ENCODE data around the gene HDLBP. TPM values are rescaled to one million over a fixed set of nuclear protein-coding genes. Genes with fewer than 3 reads are reported as not detected.

Gene HDLBP
- total RNA-seq, 1 experiment from 2014 or later: 350 TPM

DNA sequence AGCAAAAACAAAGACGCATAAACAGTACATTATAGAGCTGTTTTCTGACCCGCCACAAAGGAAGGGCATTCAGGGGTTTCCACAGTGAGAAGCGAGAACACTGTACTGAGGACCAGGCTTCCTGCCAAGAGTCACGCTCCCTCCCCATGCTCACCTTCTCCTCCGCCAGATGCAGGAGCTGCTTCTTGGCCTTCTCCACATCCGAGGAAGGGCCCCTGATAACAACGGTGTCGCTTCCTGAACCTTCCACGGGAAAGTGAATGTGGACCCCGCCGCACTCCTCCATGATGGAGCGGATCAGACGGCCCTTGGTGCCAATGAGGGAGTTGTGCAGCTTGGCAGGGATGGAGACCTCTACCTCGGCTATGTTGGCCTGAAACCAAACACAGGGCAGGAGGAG, 73.2 kb downstream of the HDLBP start:
- BruUV-seq (replicated peaks): no TSS peak
- Mint-ChIP-seq H3K9me3 (ENCODE audit: unreplicated experiment) (no peaks in the 10 kb centered on the region), H3K27ac (ENCODE audit: unreplicated experiment) (no peak overlapping the region), H3K36me3 (ENCODE audit: insufficient read depth, unreplicated experiment) (peaks cover 98% of the 10 kb centered on the region), H3K27me3 (ENCODE audit: insufficient read depth, unreplicated experiment) (no peaks in the 10 kb centered on the region), H3K4me3 (ENCODE audit: unreplicated experiment) (no peak overlapping the region), H3K4me1 (ENCODE audit: low read depth, unreplicated experiment) (no peaks in the 10 kb centered on the region)
- H3K9me3 ChIP-seq: no peaks in the 10 kb centered on the region
- no peak for DNase-seq
- ChIA-PET CTCF (no interaction called here), POLR2A (no interaction called here)
- no peaks in the 10 kb centered on the region for H3K27me3 ChIP-seq (replicated peaks; ENCODE audit: control insufficient read depth, insufficient read depth, low read length)
- no peaks in the 10 kb centered on the region for H3K4me1 ChIP-seq
- TF ChIP-seq, protein P1, sequence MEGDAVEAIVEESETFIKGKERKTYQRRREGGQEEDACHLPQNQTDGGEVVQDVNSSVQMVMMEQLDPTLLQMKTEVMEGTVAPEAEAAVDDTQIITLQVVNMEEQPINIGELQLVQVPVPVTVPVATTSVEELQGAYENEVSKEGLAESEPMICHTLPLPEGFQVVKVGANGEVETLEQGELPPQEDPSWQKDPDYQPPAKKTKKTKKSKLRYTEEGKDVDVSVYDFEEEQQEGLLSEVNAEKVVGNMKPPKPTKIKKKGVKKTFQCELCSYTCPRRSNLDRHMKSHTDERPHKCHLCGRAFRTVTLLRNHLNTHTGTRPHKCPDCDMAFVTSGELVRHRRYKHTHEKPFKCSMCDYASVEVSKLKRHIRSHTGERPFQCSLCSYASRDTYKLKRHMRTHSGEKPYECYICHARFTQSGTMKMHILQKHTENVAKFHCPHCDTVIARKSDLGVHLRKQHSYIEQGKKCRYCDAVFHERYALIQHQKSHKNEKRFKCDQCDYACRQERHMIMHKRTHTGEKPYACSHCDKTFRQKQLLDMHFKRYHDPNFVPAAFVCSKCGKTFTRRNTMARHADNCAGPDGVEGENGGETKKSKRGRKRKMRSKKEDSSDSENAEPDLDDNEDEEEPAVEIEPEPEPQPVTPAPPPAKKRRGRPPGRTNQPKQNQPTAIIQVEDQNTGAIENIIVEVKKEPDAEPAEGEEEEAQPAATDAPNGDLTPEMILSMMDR (IDR thresholded peaks at IDR 0.05; ENCODE audit: insufficient read depth in 1 of 2, low read depth in 1 of 2, low read length in 1 of 2, severe bottlenecking in 1 of 2, unreplicated experiment in 1 of 2): no peak
- H3K36me3 ChIP-seq (ENCODE audit: control insufficient read depth, insufficient read depth, low read length): peaks cover 3% of the 10 kb centered on the region; the same call in 1 of the 2 replicates
- intact Hi-C loops (cut with micrococcal nuclease; ENCODE audit: unreplicated experiment): no loop called here
- H3K4me3 ChIP-seq (ENCODE audit: low read depth, low read length): no peak overlapping the region

DNA sequence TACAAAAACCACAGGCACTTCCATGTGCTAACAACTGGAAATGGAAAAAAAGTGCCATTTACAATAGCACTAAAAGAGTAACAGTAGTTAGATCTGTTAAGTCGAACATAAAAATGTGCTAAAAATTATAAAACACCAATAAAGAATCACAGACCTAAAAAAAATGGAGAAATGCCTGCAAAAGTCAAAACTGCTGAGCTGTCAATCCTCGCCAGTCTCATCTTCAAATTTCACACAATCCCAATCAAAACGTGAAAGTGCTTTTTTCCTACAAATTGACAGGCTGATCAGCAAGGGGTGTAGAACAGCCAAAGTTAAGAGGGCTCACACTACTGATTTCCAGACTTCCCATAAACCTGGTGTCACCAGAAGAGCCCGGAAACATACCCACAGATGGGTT, 73.8 kb downstream of the HDLBP start:
- 0 out of 2 replicates have a peak, but pooled peaks cover 1% of the 10 kb centered on the region for H3K36me3 ChIP-seq (ENCODE audit: control insufficient read depth, insufficient read depth, low read length)
- H3K4me1 ChIP-seq: no peaks in the 10 kb centered on the region
- H3K27me3 ChIP-seq (replicated peaks; ENCODE audit: control insufficient read depth, insufficient read depth, low read length): no peaks in the 10 kb centered on the region
- H3K27me3 Mint-ChIP-seq (ENCODE audit: insufficient read depth, unreplicated experiment): no peaks in the 10 kb centered on the region
- BruUV-seq (replicated peaks): no TSS peak
- ChIA-PET CTCF (no interaction called here), POLR2A (no interaction called here)
- no peak for DNase-seq
- no peak overlapping the region for H3K4me3 Mint-ChIP-seq (ENCODE audit: unreplicated experiment)
- no peak overlapping the region for H3K4me3 ChIP-seq (ENCODE audit: low read depth, low read length)
- no peak overlapping the region for H3K27ac Mint-ChIP-seq (ENCODE audit: unreplicated experiment)
- H3K36me3 Mint-ChIP-seq (ENCODE audit: insufficient read depth, unreplicated experiment): peaks cover 96% of the 10 kb centered on the region
- no peaks in the 10 kb centered on the region for H3K9me3 Mint-ChIP-seq (ENCODE audit: unreplicated experiment)
- TF ChIP-seq, protein P1 (IDR thresholded peaks at IDR 0.05; ENCODE audit: insufficient read depth in 1 of 2, low read depth in 1 of 2, low read length in 1 of 2, severe bottlenecking in 1 of 2, unreplicated experiment in 1 of 2): no peak
- peaks cover 6% of the 10 kb centered on the region for H3K4me1 Mint-ChIP-seq (ENCODE audit: low read depth, unreplicated experiment)
- intact Hi-C loops (cut with micrococcal nuclease; ENCODE audit: unreplicated experiment): no loop called here
- H3K9me3 ChIP-seq: no peaks in the 10 kb centered on the region

DNA sequence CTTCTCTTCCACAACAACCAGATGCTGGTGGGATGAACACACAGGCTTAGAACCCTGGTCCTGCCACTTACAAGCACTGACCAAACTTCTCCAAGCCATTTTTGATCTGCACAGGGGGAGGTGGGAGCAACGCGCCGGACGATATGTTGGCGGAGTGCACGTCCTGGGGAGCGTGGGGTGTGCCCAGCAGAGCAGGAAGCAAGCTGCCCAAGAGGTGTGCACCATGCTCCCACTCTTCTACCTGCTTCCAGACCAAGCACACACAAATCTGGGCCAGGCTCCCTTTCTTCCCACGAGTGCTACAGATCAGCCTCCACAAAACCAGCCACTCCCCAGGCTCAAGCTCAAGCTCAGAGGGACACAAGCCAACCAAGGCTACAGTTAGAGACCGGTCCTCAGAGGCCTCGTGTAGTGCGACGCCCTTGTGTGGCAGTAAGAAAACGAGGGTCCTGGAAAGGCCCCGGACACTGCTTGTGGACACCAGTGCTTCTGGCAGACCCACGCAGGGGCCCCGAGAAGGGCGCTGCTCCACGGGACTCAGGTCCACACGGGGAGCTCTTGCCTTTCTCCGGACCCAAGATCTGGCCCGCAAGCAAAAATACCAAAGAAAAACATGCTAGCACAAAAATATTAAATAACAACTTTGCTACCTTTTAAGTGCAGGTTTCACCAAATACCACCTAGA, 75.0 kb downstream of the HDLBP start:
- peaks cover 6% of the 10 kb centered on the region for H3K4me1 Mint-ChIP-seq (ENCODE audit: low read depth, unreplicated experiment)
- H3K9me3 Mint-ChIP-seq (ENCODE audit: unreplicated experiment): no peaks in the 10 kb centered on the region
- H3K27me3 ChIP-seq (replicated peaks; ENCODE audit: control insufficient read depth, insufficient read depth, low read length): no peaks in the 10 kb centered on the region
- intact Hi-C loops (cut with micrococcal nuclease; ENCODE audit: unreplicated experiment): no loop called here
- no TSS peak for BruUV-seq (replicated peaks)
- H3K4me1 ChIP-seq: no peaks in the 10 kb centered on the region
- 0 out of 2 replicates have a peak, but pooled peaks cover 1% of the 10 kb centered on the region for H3K36me3 ChIP-seq (ENCODE audit: control insufficient read depth, insufficient read depth, low read length)
- H3K36me3 Mint-ChIP-seq (ENCODE audit: insufficient read depth, unreplicated experiment): peaks cover 94% of the 10 kb centered on the region
- H3K27me3 Mint-ChIP-seq (ENCODE audit: insufficient read depth, unreplicated experiment): no peaks in the 10 kb centered on the region
- H3K4me3 ChIP-seq (ENCODE audit: low read depth, low read length): no peak overlapping the region
- POLR2A ChIA-PET: no interaction called here
- H3K4me3 Mint-ChIP-seq (ENCODE audit: unreplicated experiment): no peak overlapping the region
- CTCF ChIA-PET: no interaction called here
- no peak for DNase-seq
- H3K9me3 ChIP-seq: no peaks in the 10 kb centered on the region
- TF ChIP-seq, protein P1 (IDR thresholded peaks at IDR 0.05; ENCODE audit: insufficient read depth in 1 of 2, low read depth in 1 of 2, low read length in 1 of 2, severe bottlenecking in 1 of 2, unreplicated experiment in 1 of 2): no peak
- no peak overlapping the region for H3K27ac Mint-ChIP-seq (ENCODE audit: unreplicated experiment)

Measured in Caco-2 (cell line).